Upper lobe of left lung (tissue), 4 donors: Measurements from ENCODE around the gene SLC5A6.

Experiments used
- EP300 ChIP-seq, 4 donors: sonication (generic); formaldehyde crosslinking; IDR thresholded peaks; one replicate each; pipeline ENCODE4 v1.5.1; 2017; ENCODE audit warnings: antibody characterized with exemption in 4 of 4, control low read depth in 2 of 4
- POLR2A ChIP-seq, 4 donors: fragments of 450-650 bp; IDR thresholded peaks; one replicate each; pipeline ENCODE4 v1.5.1; 2016 to 2017; ENCODE audit warnings: antibody characterized with exemption in 4 of 4, mild to moderate bottlenecking in 2 of 4
- POLR2AphosphoS5 ChIP-seq, 2 donors: sonication (generic); formaldehyde crosslinking; IDR thresholded peaks; one replicate each; pipeline ENCODE4 v1.5.1; 2017; ENCODE audit warnings: antibody characterized with exemption in 2 of 2
- TF ChIP-seq, protein P1 (sequence below), 6 experiments: fragments of 450-650 bp in 4 of 6; fragments of 200-600 bp in 2 of 6; sonication (generic) in 2 of 6; IDR thresholded peaks; one replicate each; pipeline ENCODE4 v1.5.1; 2016 to 2019; ENCODE audit warnings: antibody characterized with exemption in 6 of 6

GRCh38 chr2:27208486-27209050 lies 3.5 kb downstream of the SLC5A6 start:
- TF ChIP-seq, protein P1, sequence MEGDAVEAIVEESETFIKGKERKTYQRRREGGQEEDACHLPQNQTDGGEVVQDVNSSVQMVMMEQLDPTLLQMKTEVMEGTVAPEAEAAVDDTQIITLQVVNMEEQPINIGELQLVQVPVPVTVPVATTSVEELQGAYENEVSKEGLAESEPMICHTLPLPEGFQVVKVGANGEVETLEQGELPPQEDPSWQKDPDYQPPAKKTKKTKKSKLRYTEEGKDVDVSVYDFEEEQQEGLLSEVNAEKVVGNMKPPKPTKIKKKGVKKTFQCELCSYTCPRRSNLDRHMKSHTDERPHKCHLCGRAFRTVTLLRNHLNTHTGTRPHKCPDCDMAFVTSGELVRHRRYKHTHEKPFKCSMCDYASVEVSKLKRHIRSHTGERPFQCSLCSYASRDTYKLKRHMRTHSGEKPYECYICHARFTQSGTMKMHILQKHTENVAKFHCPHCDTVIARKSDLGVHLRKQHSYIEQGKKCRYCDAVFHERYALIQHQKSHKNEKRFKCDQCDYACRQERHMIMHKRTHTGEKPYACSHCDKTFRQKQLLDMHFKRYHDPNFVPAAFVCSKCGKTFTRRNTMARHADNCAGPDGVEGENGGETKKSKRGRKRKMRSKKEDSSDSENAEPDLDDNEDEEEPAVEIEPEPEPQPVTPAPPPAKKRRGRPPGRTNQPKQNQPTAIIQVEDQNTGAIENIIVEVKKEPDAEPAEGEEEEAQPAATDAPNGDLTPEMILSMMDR (IDR thresholded peaks at IDR 0.05), result no peak
- TF ChIP-seq POLR2A (IDR thresholded peaks at IDR 0.05) (no peak), POLR2AphosphoS5 (IDR thresholded peaks at IDR 0.05) (no peak), EP300 (IDR thresholded peaks at IDR 0.05) (no peak)
